Bronchial epithelial cell (primary cell): ENCODE results near the gene SPAG16. TPM values are rescaled to one million over a fixed set of nuclear protein-coding genes. Genes with fewer than 3 reads are reported as not detected.
A peak's percentile ranks its signal among the peaks of the same experiment; 100 is the strongest.
"Not testable (repeated sequence)": the region's sequence is repeated elsewhere in the genome, so short reads cannot be mapped to it uniquely, and the experiment has no call there.

Source experiments
- DNase-seq: peaks from one replicate; pipeline ENCODE4 v3.0.0-alpha.2; 2010; ENCODE audit warnings: low read depth
- FAIRE-seq: peaks from 2 replicates; lab custom pipeline; 2011; peaks lifted over from hg19 to GRCh38; lab: Jason Lieb, UNC
- H3K27me3 ChIP-seq: 2 replicates; pipeline ENCODE4 v1.5.1; 2011; ENCODE audit warnings: low read length; ENCODE audit not compliant: control insufficient read depth, insufficient read depth
- H3K36me3 ChIP-seq: 2 replicates; pipeline ENCODE4 v1.5.1; 2011; ENCODE audit warnings: low read length; ENCODE audit not compliant: control insufficient read depth, insufficient read depth
- H3K4me3 ChIP-seq: 2 replicates; pipeline ENCODE4 v1.5.1; 2011; ENCODE audit warnings: mild to moderate bottlenecking, low read depth, low read length, control low read depth
- total RNA-seq: library from RNA; depleted of rRNA; stranded (reverse); fragments of >200 nt; gene quantifications from 2 replicates; pipeline ENCODE4 v1.2.1, GENCODE V29; 2014
- TF ChIP-seq, protein P1 (sequence below): IDR thresholded peaks from 2 replicates; pipeline ENCODE4 v1.5.1; 2011; ENCODE audit warnings: mild to moderate bottlenecking, moderate library complexity, low read length, control low read depth, inconsistent platforms; ENCODE audit not compliant: insufficient read depth, severe bottlenecking

SPAG16 gene
- total RNA-seq, 1 donor from 2014 or later: 10.8 TPM

DNA sequence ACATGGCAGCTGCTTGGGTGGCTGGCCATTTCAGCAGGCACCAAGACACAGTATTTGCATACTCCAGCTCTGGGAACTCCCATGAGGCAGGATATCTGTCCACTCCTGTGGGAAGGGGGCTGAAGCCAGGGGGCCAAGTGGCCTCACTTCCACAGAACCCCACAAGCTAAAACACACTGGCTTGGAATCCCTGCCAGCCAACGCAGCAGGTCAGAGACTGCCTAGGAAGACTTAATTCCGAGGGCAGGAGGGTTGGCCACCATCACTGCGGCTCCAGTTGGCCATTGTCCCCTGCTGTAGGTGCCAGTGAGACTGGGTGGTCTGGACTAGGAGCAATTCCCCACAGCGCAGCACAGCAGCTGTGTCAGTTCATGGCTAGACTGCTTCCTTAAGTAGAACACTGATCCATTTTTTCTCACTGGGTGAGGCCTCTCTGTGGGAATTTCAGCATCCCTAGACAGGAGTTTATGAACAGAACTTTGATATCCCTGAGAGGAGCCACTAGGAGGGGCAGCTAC is 52.0 kb downstream of the SPAG16 start:
- no peaks in the 10 kb centered on the region for H3K27me3 ChIP-seq
- TF ChIP-seq, protein P1, sequence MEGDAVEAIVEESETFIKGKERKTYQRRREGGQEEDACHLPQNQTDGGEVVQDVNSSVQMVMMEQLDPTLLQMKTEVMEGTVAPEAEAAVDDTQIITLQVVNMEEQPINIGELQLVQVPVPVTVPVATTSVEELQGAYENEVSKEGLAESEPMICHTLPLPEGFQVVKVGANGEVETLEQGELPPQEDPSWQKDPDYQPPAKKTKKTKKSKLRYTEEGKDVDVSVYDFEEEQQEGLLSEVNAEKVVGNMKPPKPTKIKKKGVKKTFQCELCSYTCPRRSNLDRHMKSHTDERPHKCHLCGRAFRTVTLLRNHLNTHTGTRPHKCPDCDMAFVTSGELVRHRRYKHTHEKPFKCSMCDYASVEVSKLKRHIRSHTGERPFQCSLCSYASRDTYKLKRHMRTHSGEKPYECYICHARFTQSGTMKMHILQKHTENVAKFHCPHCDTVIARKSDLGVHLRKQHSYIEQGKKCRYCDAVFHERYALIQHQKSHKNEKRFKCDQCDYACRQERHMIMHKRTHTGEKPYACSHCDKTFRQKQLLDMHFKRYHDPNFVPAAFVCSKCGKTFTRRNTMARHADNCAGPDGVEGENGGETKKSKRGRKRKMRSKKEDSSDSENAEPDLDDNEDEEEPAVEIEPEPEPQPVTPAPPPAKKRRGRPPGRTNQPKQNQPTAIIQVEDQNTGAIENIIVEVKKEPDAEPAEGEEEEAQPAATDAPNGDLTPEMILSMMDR: no peak
- no peak for FAIRE-seq
- no peak overlapping the region for H3K4me3 ChIP-seq
- H3K36me3 ChIP-seq: no peaks in the 10 kb centered on the region
- DNase-seq: no peak

GRCh38 chr2:213353419-213353818 is 69.2 kb downstream of the SPAG16 start:
- no peak for DNase-seq
- FAIRE-seq: no peak
- no peak overlapping the region for H3K4me3 ChIP-seq
- H3K36me3 ChIP-seq: no peaks in the 10 kb centered on the region
- no peaks in the 10 kb centered on the region for H3K27me3 ChIP-seq
- TF ChIP-seq, protein P1: no peak

DNA sequence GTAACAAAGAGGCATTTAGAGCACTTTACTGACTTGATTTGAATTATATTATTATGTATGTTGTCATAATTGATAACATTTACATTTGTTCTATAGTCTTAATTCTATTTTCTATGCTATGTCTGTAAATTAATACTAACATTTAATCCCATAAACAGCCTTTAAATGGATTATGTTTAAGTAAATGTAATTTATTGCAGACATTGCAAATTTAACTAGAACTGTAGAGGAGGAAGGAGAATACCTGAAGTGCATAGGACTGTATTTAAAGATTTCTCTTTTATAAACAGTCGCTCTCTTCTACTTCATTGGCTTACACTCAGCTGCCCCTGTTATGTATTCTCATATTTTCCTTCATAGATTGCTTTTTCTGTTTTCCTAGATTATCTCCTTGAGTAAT is 92.4 kb downstream of the SPAG16 start:
- no peaks in the 10 kb centered on the region for H3K36me3 ChIP-seq
- DNase-seq: no peak
- no peaks in the 10 kb centered on the region for H3K27me3 ChIP-seq
- no peak overlapping the region for H3K4me3 ChIP-seq
- TF ChIP-seq, protein P1: no peak
- FAIRE-seq: no peak

DNA sequence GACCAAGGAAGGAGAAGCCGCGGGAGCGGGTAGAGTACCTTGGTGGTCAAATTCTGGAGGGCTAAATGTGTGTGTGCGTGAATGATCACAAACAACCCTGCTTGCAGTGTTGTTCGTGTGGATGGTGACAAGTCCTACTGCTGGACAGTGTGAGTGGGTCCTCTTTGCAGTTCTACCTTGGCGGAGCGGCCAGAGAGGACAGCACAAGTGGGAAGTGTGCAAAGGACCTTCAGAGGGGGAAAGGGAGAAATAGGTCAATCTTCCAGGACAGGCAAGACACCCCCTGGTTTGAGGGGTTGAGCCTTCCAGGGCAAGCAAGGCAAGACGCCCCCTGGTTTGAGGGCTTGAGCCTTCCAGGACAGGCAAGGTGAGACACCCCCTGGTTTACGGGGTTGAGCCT is 122.8 kb downstream of the SPAG16 start:
- FAIRE-seq, DNase-seq, H3K4me3 ChIP-seq, H3K36me3 ChIP-seq, H3K27me3 ChIP-seq: not testable (repeated sequence)

DNA sequence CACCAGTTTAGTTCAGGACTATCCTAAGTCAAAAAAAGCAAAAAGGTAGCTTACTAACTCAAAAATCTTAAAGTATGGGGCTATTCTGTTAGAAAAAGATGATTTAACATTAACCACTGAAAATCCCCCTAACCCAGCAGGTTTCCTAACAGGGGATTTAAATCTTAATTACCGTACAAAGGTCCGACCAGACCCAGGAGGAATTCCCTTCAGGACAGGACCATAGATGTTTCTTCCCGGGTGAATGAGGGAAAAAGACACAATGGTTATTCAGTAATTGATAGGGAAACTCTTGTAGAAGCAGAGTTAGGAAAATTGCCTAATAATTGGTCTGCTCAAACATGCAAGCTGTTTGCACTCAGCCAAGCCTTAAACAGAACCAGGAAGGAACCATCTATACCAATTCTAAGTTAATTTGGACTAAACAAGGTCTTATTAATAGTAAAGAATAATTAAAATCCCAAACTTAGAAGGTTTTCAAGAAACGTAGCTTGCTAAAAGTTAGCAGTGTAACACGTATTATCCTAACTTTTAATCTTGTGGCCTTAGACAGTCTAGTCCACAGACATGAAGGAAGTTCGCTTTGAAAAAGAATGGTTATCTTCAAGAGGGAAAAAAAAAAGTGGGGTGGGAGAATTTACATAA is 124.3 kb downstream of the SPAG16 start:
- not testable (repeated sequence) for H3K36me3 ChIP-seq, FAIRE-seq, DNase-seq, H3K4me3 ChIP-seq, H3K27me3 ChIP-seq

DNA sequence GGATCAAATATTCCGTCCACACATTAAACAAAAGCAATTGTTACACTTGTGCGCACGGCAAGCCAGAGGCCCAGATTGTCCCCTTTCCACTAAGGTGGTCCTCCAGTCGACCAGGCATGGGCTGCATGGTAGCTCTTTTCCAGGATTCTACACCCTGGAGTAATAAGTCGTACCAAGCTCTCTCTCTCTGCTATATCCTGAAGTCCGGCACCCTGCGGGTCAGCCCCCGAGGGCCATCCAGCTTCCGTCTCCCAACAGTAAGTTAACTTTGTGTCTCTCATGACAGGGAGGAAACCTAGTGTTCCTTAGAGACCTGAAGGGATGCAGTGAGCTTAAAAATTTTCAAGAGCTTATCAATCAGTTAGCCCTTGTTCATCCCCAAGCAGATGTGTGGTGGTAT is 126.4 kb downstream of the SPAG16 start:
- not testable (repeated sequence) for H3K4me3 ChIP-seq, H3K36me3 ChIP-seq, DNase-seq, FAIRE-seq, H3K27me3 ChIP-seq

GRCh38 chr2:213411582-213412289 is 127.5 kb downstream of the SPAG16 start:
- peak; percentile 66 for FAIRE-seq
- Histone ChIP-seq H3K27me3 (no peaks in the 10 kb centered on the region), H3K36me3 (no peaks in the 10 kb centered on the region), H3K4me3 (no peak overlapping the region)
- peak; percentile 83 for DNase-seq
- TF ChIP-seq, protein P1: no peak
